ENCODE data around the gene DUSP5. TPM values are rescaled to one million over a fixed set of nuclear protein-coding genes. Genes with fewer than 3 reads are reported as not detected.
"Not testable (repeated sequence)": the region's sequence is repeated elsewhere in the genome, so short reads cannot be mapped to it uniquely, and the experiment has no call there.

DUSP5 gene
- total RNA-seq, 1 donor = 10.1 TPM

DNA sequence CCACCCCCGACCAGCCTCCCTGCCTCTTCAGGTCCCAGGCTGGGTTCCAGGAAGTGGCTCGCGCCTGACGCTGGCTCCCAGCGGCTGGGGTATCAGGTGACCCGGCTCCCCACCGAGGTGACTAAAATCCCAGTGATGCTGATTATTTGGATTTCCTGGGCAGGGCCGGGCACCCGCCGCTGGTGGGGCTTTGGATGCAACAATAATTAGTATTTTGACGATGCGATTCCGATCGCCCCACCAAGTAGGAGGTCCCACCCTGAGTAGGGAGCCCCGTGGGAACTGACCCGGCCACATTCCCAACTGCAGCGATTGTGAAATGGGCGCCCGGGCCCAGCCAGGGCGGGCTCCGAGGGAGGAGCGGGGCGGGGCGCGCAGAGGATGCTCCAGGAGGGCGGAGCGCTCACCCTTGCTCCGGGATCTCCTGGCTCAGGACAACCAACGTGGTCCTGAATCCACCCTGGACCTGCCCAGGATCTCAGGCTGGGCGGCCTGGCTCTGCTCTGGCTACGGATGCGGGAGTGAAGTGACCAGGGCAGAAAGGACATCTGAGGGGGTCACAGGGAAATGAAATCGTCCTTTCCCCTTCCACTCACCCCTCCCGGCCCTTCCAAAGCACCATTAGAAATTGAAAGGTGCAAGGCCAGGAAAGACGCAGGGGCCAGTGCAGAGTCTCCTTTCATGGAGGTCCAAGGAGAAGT, 32.6 kb downstream of the DUSP5 start:
- H3K36me3 ChIP-seq (ENCODE audit: insufficient read depth, low read length) = no peaks in the 10 kb centered on the region
- TF ChIP-seq CTCF (IDR thresholded peaks at IDR 0.05; ENCODE audit: extremely low read depth, low read depth, low read length) = no peak
- peak; percentile 90 for DNase-seq (ENCODE audit: insufficient read length, low spot score, missing footprints)

DNA sequence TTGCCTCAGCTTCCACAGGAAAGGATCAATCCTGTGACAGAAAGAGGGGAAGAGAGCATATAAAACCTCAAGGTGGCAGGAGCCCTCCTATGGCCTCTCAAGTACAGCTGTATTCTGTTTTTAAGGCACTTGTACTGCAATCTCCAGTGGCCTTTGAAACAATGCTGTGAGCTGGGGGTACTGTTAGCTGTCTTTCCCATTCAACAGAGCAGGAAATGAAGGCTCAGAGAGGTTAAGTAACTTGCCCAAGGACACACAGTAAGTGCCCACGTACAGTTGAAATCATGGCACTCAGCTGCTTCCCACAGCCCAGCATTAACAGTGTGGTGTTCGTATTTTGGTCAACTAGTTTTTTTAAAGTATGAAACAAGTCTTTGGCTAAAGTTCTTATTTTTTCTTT, 34.0 kb downstream of the DUSP5 start:
- Histone ChIP-seq H3K27ac (ENCODE audit: low read depth, low read length) (no peak overlapping the region), H3K4me2 (ENCODE audit: insufficient read depth, low read length) (no peak overlapping the region), H3K9me3 (ENCODE audit: low read depth, low read length) (no peaks in the 10 kb centered on the region), H3K36me3 (ENCODE audit: insufficient read depth, low read length) (no peaks in the 10 kb centered on the region), H4K20me1 (ENCODE audit: insufficient read depth, low read length) (no peaks in the 10 kb centered on the region), H2AFZ (ENCODE audit: low read length) (no peak overlapping the region), H3K4me3 (ENCODE audit: insufficient read depth, low read length) (no peak overlapping the region), H3K79me2 (ENCODE audit: insufficient read depth, low read length) (no peaks in the 10 kb centered on the region), H3K27me3 (ENCODE audit: insufficient read depth, low read length) (no peaks in the 10 kb centered on the region), H3K4me1 (ENCODE audit: insufficient read depth, low read length) (peaks cover 51% of the 10 kb centered on the region)
- no peak for TF ChIP-seq CTCF (IDR thresholded peaks at IDR 0.05; ENCODE audit: extremely low read depth, low read depth, low read length)
- no peak for DNase-seq (ENCODE audit: insufficient read length, low spot score, missing footprints)

More for the DNA sequence above, 32.6 kb downstream of the DUSP5 start:
- H3K9me3 ChIP-seq (ENCODE audit: low read depth, low read length) = no peaks in the 10 kb centered on the region
- H3K4me1 ChIP-seq (ENCODE audit: insufficient read depth, low read length) = peaks cover 50% of the 10 kb centered on the region
- no peaks in the 10 kb centered on the region for H3K27me3 ChIP-seq (ENCODE audit: insufficient read depth, low read length)
- H3K27ac ChIP-seq (ENCODE audit: low read depth, low read length) = peak overlapping the region; percentile 62
- H4K20me1 ChIP-seq (ENCODE audit: insufficient read depth, low read length) = no peaks in the 10 kb centered on the region
- H2AFZ ChIP-seq (ENCODE audit: low read length) = peak overlapping the region; percentile 76
- H3K79me2 ChIP-seq (ENCODE audit: insufficient read depth, low read length) = no peaks in the 10 kb centered on the region
- H3K4me3 ChIP-seq (ENCODE audit: insufficient read depth, low read length) = peak overlapping the region; percentile 59
- peak overlapping the region; percentile 64 for H3K4me2 ChIP-seq (ENCODE audit: insufficient read depth, low read length)

GRCh38 chr10:110532628-110533027, 34.9 kb downstream of the DUSP5 start:
- DNase-seq (ENCODE audit: insufficient read length, low spot score, missing footprints); H2AFZ ChIP-seq (ENCODE audit: low read length); H3K27me3 ChIP-seq (ENCODE audit: insufficient read depth, low read length); H4K20me1 ChIP-seq (ENCODE audit: insufficient read depth, low read length); H3K27ac ChIP-seq (ENCODE audit: low read depth, low read length); H3K36me3 ChIP-seq (ENCODE audit: insufficient read depth, low read length); H3K79me2 ChIP-seq (ENCODE audit: insufficient read depth, low read length); H3K4me3 ChIP-seq (ENCODE audit: insufficient read depth, low read length); H3K4me2 ChIP-seq (ENCODE audit: insufficient read depth, low read length); H3K9me3 ChIP-seq (ENCODE audit: low read depth, low read length): not testable (repeated sequence)
- peaks cover 48% of the 10 kb centered on the region for H3K4me1 ChIP-seq (ENCODE audit: insufficient read depth, low read length)

- no peaks in the 10 kb centered on the region for H3K9me3 ChIP-seq (ENCODE audit: low read depth, low read length)
- no peak overlapping the region for H3K27ac ChIP-seq (ENCODE audit: low read depth, low read length)
- H3K4me1 ChIP-seq (ENCODE audit: insufficient read depth, low read length) = peaks cover 43% of the 10 kb centered on the region
- no peak overlapping the region for H3K4me2 ChIP-seq (ENCODE audit: insufficient read depth, low read length)
- no peaks in the 10 kb centered on the region for H3K79me2 ChIP-seq (ENCODE audit: insufficient read depth, low read length)
- peak overlapping the region; percentile 72 for H2AFZ ChIP-seq (ENCODE audit: low read length)
- H3K27me3 ChIP-seq (ENCODE audit: insufficient read depth, low read length) = no peaks in the 10 kb centered on the region
- no peak for DNase-seq (ENCODE audit: insufficient read length, low spot score, missing footprints)
- H4K20me1 ChIP-seq (ENCODE audit: insufficient read depth, low read length) = no peaks in the 10 kb centered on the region
- H3K36me3 ChIP-seq (ENCODE audit: insufficient read depth, low read length) = no peaks in the 10 kb centered on the region
- no peak overlapping the region for H3K4me3 ChIP-seq (ENCODE audit: insufficient read depth, low read length)
- no peak for TF ChIP-seq CTCF (IDR thresholded peaks at IDR 0.05; ENCODE audit: extremely low read depth, low read depth, low read length)
Measured at GRCh38 chr10:110533149-110533548, 35.4 kb downstream of the DUSP5 start.

Data from osteoblast (primary cell).